OCI-LY7 (cell line): ENCODE data around the gene PEX14. TPM values are rescaled to one million over a fixed set of nuclear protein-coding genes. Genes with fewer than 3 reads are reported as not detected.

Experiments
- BruUV-seq: library from RNA; stranded (reverse); fragments of 400-500 nt; replicated peaks from 2 replicates; lab custom pipeline; 2021; lab: Mats Ljungman, UMichigan
- CTCF ChIA-PET: fragments of 300-600 bp; sonication (Branson Sonifier 250); formaldehyde crosslinking; loops from one replicate; lab custom pipeline; 2022; ENCODE audit warnings: antibody characterized with exemption; ENCODE audit not compliant: unreplicated experiment; lab: Charles Lee
- POLR2A ChIA-PET: fragments of 300-600 bp; sonication (Branson Sonifier 250); formaldehyde crosslinking; loops from one replicate; lab custom pipeline; 2022; ENCODE audit warnings: antibody characterized with exemption; lab: Charles Lee
- DNase-seq: peaks from one replicate; pipeline ENCODE4 v3.0.0-alpha.2; 2015; ENCODE audit warnings: low spot score
- H2AFZ ChIP-seq: fragments of 200-600 bp; sonication (generic), shearing (Covaris generic); 2 replicates; pipeline ENCODE4 v1.6.1; 2014; ENCODE audit warnings: mild to moderate bottlenecking, antibody characterized with exemption, low read length, moderate library complexity
- H3K27ac ChIP-seq: fragments of 200-600 bp; sonication (generic); 2 replicates; pipeline ENCODE4 v1.5.1; 2014; ENCODE audit warnings: mixed run types, low read depth, mild to moderate bottlenecking, moderate library complexity, low read length, inconsistent platforms; ENCODE audit not compliant: poor library complexity, severe bottlenecking
- H3K36me3 ChIP-seq: fragments of 200-600 bp; sonication (generic); 2 replicates; pipeline ENCODE4 v1.6.1; 2014; ENCODE audit warnings: mild to moderate bottlenecking, antibody characterized with exemption, low read length, moderate library complexity, mixed read lengths; ENCODE audit not compliant: insufficient read depth
- H3K4me1 ChIP-seq: fragments of 200-600 bp; sonication (generic); 2 replicates; pipeline ENCODE4 v1.5.1; 2014; ENCODE audit warnings: mild to moderate bottlenecking, low read length; ENCODE audit not compliant: insufficient read depth, poor library complexity, severe bottlenecking
- H3K4me2 ChIP-seq: fragments of 200-600 bp; sonication (generic); 2 replicates; pipeline ENCODE4 v1.6.1; 2014; ENCODE audit warnings: mild to moderate bottlenecking, low read length
- H3K4me3 ChIP-seq: fragments of 200-600 bp; sonication (generic); 2 replicates; pipeline ENCODE4 v1.5.1; 2014; ENCODE audit warnings: mild to moderate bottlenecking, low read depth, low read length; ENCODE audit not compliant: poor library complexity, severe bottlenecking
- H3K79me2 ChIP-seq: fragments of 200-600 bp; sonication (generic); 2 replicates; pipeline ENCODE4 v1.6.1; 2016; ENCODE audit warnings: low read depth, mild to moderate bottlenecking, low read length, moderate library complexity, mixed read lengths; ENCODE audit not compliant: insufficient read depth
- H3K9me2 ChIP-seq: fragments of 200-600 bp; sonication (generic); 2 replicates; pipeline ENCODE4 v1.6.1; 2016; ENCODE audit warnings: mild to moderate bottlenecking, low read length, mixed read lengths; ENCODE audit not compliant: insufficient read depth
- H3K9me3 ChIP-seq: fragments of 200-600 bp; sonication (generic); 2 replicates; pipeline ENCODE4 v1.6.1; 2014; ENCODE audit warnings: mild to moderate bottlenecking, mixed run types, low read length, mixed read lengths
- H4K20me1 ChIP-seq: fragments of 200-600 bp; sonication (generic); 2 replicates; pipeline ENCODE4 v1.6.1; 2014; ENCODE audit warnings: mild to moderate bottlenecking, antibody characterized with exemption, low read length, moderate library complexity, mixed read lengths; ENCODE audit not compliant: insufficient read depth
- CTCF ChIP-seq: fragments of 200-600 bp; sonication (generic); conservative IDR thresholded peaks from 2 replicates; pipeline ENCODE4 v1.5.1; 2014; ENCODE audit warnings: mild to moderate bottlenecking, antibody characterized with exemption, low read length, moderate library complexity, mixed read lengths
- EZH2phosphoT487 ChIP-seq: fragments of 200-600 bp; sonication (generic); IDR thresholded peaks from 2 replicates; pipeline ENCODE4 v1.6.1; 2018; ENCODE audit warnings: low read depth, borderline replicate concordance, mild to moderate bottlenecking, mixed run types, antibody characterized with exemption, low read length, moderate library complexity, mixed read lengths
- intact Hi-C: fragments of 100-400 bp; cut with micrococcal nuclease; formaldehyde crosslinking; loops from one replicate; pipeline ENCODE4 v1.10.0; 2022; ENCODE audit not compliant: unreplicated experiment
- total RNA-seq, 2 experiments: library from RNA; depleted of rRNA in 1 of 2; stranded (reverse); fragments of >200 nt in 1 of 2; shearing (Covaris generic) in 1 of 2; gene quantifications; 2 replicates each; pipeline ENCODE4 v1.2.3, GENCODE V29; 2014 to 2022

The PEX14 gene
- total RNA-seq, 2 experiments from 2014 or later, result 14.6 to 24.3 TPM

- H3K9me3 ChIP-seq, result no peaks in the 10 kb centered on the region
- no peak overlapping the region for H3K27ac ChIP-seq
- no peak for DNase-seq
- no TSS peak for BruUV-seq
- H4K20me1 ChIP-seq, result no peaks in the 10 kb centered on the region; the same call in 1 of the 2 replicates
- no peak overlapping the region for H3K4me3 ChIP-seq
- no peak overlapping the region for H2AFZ ChIP-seq
- ChIA-PET POLR2A (interaction anchor here (0.6 to 1.0 kb wide), 2 partner anchors 12 to 1504 kb away, joined by 3 read pairs; no protein-coding TSS in a partner anchor), CTCF (no interaction called here)
- H3K36me3 ChIP-seq, result peaks cover 7% of the 10 kb centered on the region; the same call in 1 of the 2 replicates
- TF ChIP-seq CTCF (no peak), EZH2phosphoT487 (no peak)
- no peaks in the 10 kb centered on the region for H3K9me2 ChIP-seq
- H3K79me2 ChIP-seq, result no peaks in the 10 kb centered on the region
- intact Hi-C loops, result no loop called here
- no peaks in the 10 kb centered on the region for H3K4me1 ChIP-seq
- H3K4me2 ChIP-seq, result no peak overlapping the region
Measured at GRCh38 chr1:10536133-10536770, 61.5 kb downstream of the PEX14 start.

GRCh38 chr1:10537082-10537766 lies 62.5 kb downstream of the PEX14 start:
- Histone ChIP-seq H3K27ac (no peak overlapping the region), H3K9me3 (no peaks in the 10 kb centered on the region), H2AFZ (no peak overlapping the region), H3K9me2 (no peaks in the 10 kb centered on the region), H3K36me3 (peaks cover 10% of the 10 kb centered on the region; the same call in 1 of the 2 replicates), H3K4me3 (no peak overlapping the region), H3K4me2 (no peak overlapping the region), H4K20me1 (no peaks in the 10 kb centered on the region; the same call in 1 of the 2 replicates), H3K79me2 (no peaks in the 10 kb centered on the region), H3K4me1 (no peaks in the 10 kb centered on the region)
- no TSS peak for BruUV-seq
- CTCF ChIA-PET, result no interaction called here
- TF ChIP-seq EZH2phosphoT487 (no peak), CTCF (no peak)
- intact Hi-C loops, result no loop called here
- POLR2A ChIA-PET, result interaction anchor here (0.6 to 1.0 kb wide), 3 partner anchors 16 to 1505 kb away, joined by 3 to 6 read pairs (median 3); no protein-coding TSS in a partner anchor
- no peak for DNase-seq
